Right renal pelvis (tissue), 4 donors: ENCODE data around the gene SCAI. TPM values are rescaled to one million over a fixed set of nuclear protein-coding genes. Genes with fewer than 3 reads are reported as not detected.
"Not testable (repeated sequence)": the region's sequence is repeated elsewhere in the genome, so short reads cannot be mapped to it uniquely, and the experiment has no call there.

Source experiments
- DNase-seq, 4 donors: peaks; one replicate each; pipeline ENCODE4 v3.0.0-alpha.2; 2013; ENCODE audit warnings: low read depth in 4 of 4, low spot score in 3 of 4, missing footprints in 1 of 4
- polyA plus RNA-seq, 4 donors: library from polyadenylated mRNA; unstranded; fragments of 120-200 nt; gene quantifications; one replicate each; pipeline ENCODE4 v1.2.1, GENCODE V29; 2013; ENCODE audit not compliant: insufficient read length in 4 of 4

The SCAI gene
- polyA plus RNA-seq, 4 donors = 8.9 to 12.4 (median 11.0) TPM

- DNase-seq = no peak
These were observed 100.2 kb downstream of the SCAI start for GRCh38 chr9:125043148-125043547.

- DNase-seq = no peak
These were observed 105.2 kb downstream of the SCAI start for GRCh38 chr9:125038166-125038565.

GRCh38 chr9:125028041-125028440, 115.3 kb downstream of the SCAI start:
- no peak for DNase-seq

- DNase-seq = no peak
These were observed 118.4 kb downstream of the SCAI start for GRCh38 chr9:125024917-125025316.

- DNase-seq = no peak
These were observed 122.3 kb downstream of the SCAI start for GRCh38 chr9:125021069-125021468.

GRCh38 chr9:125015655-125016054, 127.7 kb downstream of the SCAI start:
- not testable (repeated sequence) for DNase-seq

GRCh38 chr9:125012013-125012412, 131.3 kb downstream of the SCAI start:
- DNase-seq = not testable (repeated sequence)

GRCh38 chr9:125008599-125008998, 134.7 kb downstream of the SCAI start:
- no peak for DNase-seq

- DNase-seq = no peak
These were observed 140.0 kb downstream of the SCAI start for GRCh38 chr9:125003332-125003731.

GRCh38 chr9:124983698-124984097, 159.6 kb downstream of the SCAI start:
- DNase-seq = no peak

- DNase-seq = peak in 2 of 4 donors; percentile 9 to 12
These were observed 162.9 kb downstream of the SCAI start for GRCh38 chr9:124980431-124980830.

GRCh38 chr9:124975131-124975530, 168.2 kb downstream of the SCAI start:
- DNase-seq = no peak

GRCh38 chr9:124973807-124974206, 169.5 kb downstream of the SCAI start:
- no peak for DNase-seq

- no peak for DNase-seq
These were observed 171.0 kb downstream of the SCAI start for GRCh38 chr9:124972241-124972770.

GRCh38 chr9:124969401-124969800, 173.9 kb downstream of the SCAI start:
- DNase-seq = no peak

- no peak for DNase-seq
These were observed 175.1 kb downstream of the SCAI start for GRCh38 chr9:124968238-124968637.

- DNase-seq = not testable (repeated sequence)
These were observed 177.4 kb downstream of the SCAI start for GRCh38 chr9:124965775-124966568.

GRCh38 chr9:124964604-124965003, 178.7 kb downstream of the SCAI start:
- no peak for DNase-seq

GRCh38 chr9:124964056-124964455, 179.3 kb downstream of the SCAI start:
- DNase-seq = no peak

- DNase-seq = no peak
These were observed 182.9 kb downstream of the SCAI start for GRCh38 chr9:124960409-124960752.

- not testable (repeated sequence) for DNase-seq
These were observed 183.5 kb downstream of the SCAI start for GRCh38 chr9:124959671-124960408.

GRCh38 chr9:124954255-124954654, 189.1 kb downstream of the SCAI start:
- DNase-seq = no peak
